ENCODE results near the gene MBNL1. TPM values are rescaled to one million over a fixed set of nuclear protein-coding genes. Genes with fewer than 3 reads are reported as not detected.
"Not testable (repeated sequence)": the region's sequence is repeated elsewhere in the genome, so short reads cannot be mapped to it uniquely, and the experiment has no call there.

MBNL1 gene
- total RNA-seq, 2 donors from 2014 or later = 149 to 191 TPM

GRCh38 chr3:152396867-152397266, 128.1 kb downstream of the MBNL1 start:
- no peak overlapping the region for H3K4me3 ChIP-seq
- intact Hi-C loops (cut with DNase I) = no loop called here
- H3K27me3 ChIP-seq = no peaks in the 10 kb centered on the region
- DNase-seq = no peak
- H3K4me1 ChIP-seq = no peaks in the 10 kb centered on the region
- H3K27ac ChIP-seq = no peak overlapping the region
- H3K9ac ChIP-seq (ENCODE audit: low read depth in 2 of 2, low read length in 2 of 2) = no peak overlapping the region
- TF ChIP-seq CTCF (IDR thresholded peaks at IDR 0.05) = no peak
- no peaks in the 10 kb centered on the region for H3K36me3 ChIP-seq
- H3K9me3 ChIP-seq = no peaks in the 10 kb centered on the region

DNA sequence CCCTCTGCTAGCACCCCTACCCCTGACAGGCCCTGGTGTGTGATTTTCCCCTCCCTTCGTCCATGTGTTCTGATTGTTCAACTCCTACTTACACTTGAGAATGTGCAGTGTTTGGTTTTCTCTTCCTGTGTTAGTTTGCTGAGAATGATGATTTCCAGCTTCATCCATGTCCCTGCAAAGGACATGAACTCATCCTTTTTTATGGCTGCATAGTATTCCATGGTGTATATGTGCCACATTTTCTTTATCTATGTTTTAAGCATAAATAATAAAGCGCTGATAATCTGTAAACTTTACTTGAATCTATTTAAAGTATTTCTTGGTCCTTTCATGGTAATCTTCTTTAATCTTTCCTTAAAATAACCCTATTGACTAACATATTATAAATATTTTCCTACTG, 128.6 kb downstream of the MBNL1 start:
- H3K4me3 ChIP-seq; H3K27me3 ChIP-seq; H3K27ac ChIP-seq; H3K36me3 ChIP-seq; intact Hi-C loops (cut with DNase I); DNase-seq; H3K9ac ChIP-seq (ENCODE audit: low read depth in 2 of 2, low read length in 2 of 2); H3K4me1 ChIP-seq; H3K9me3 ChIP-seq: not testable (repeated sequence)

DNA sequence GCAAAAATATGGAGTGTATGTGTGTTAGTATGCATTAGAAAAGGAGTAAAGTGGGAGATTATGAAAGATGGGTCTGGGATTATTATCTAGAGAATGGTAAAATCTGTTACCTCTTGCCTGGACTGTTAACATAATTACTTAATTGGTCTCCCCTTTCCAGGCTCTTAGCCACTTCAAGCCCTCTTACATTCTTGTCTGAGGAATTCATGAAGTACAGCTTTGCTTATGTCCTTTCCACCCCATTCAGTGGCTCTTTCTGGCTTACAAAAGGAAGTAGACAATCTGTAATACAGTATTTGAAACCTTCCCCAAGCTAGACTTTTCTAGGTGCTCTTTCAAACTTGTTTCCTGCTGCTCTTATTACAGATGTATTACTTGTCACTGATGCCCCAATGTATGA, 129.8 kb downstream of the MBNL1 start:
- intact Hi-C loops (cut with DNase I) = no loop called here

GRCh38 chr3:152399374-152399773, 130.6 kb downstream of the MBNL1 start:
- H3K9ac ChIP-seq (ENCODE audit: low read depth in 2 of 2, low read length in 2 of 2) = no peak overlapping the region
- H3K4me1 ChIP-seq = no peaks in the 10 kb centered on the region
- no peak for TF ChIP-seq CTCF (IDR thresholded peaks at IDR 0.05)
- intact Hi-C loops (cut with DNase I) = no loop called here
- no peaks in the 10 kb centered on the region for H3K27me3 ChIP-seq
- H3K27ac ChIP-seq = no peak overlapping the region
- no peak overlapping the region for H3K4me3 ChIP-seq
- no peak for DNase-seq
- no peaks in the 10 kb centered on the region for H3K9me3 ChIP-seq
- no peaks in the 10 kb centered on the region for H3K36me3 ChIP-seq

More for the DNA sequence above, 129.8 kb downstream of the MBNL1 start:
- H3K27ac ChIP-seq = no peak overlapping the region
- DNase-seq = no peak
- H3K4me3 ChIP-seq = no peak overlapping the region
- H3K27me3 ChIP-seq = no peaks in the 10 kb centered on the region
- H3K9me3 ChIP-seq = no peaks in the 10 kb centered on the region
- no peak overlapping the region for H3K9ac ChIP-seq (ENCODE audit: low read depth in 2 of 2, low read length in 2 of 2)
- no peaks in the 10 kb centered on the region for H3K36me3 ChIP-seq
- no peaks in the 10 kb centered on the region for H3K4me1 ChIP-seq
- TF ChIP-seq CTCF (IDR thresholded peaks at IDR 0.05) = no peak

DNA sequence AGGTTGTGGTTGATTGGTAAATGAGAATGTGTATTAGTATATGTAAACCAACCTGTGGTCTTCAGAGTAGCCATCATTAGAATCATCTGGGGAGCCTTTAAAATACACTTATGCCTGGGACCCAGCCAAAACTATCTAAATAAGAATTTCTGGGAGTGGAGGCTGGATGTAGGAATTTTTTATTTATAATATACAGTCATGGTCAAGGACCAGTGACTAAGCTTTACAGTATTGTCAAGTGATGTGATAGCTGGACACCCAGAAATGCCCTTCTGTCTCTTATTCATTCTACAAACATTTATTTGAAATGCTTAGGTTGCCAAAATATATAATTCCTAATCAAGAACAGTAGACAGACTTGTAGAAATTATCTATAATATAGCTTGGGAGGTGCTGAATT, 132.2 kb downstream of the MBNL1 start:
- no peaks in the 10 kb centered on the region for H3K4me1 ChIP-seq
- no peak for TF ChIP-seq CTCF (IDR thresholded peaks at IDR 0.05)
- no peak overlapping the region for H3K27ac ChIP-seq
- H3K9ac ChIP-seq (ENCODE audit: low read depth in 2 of 2, low read length in 2 of 2) = no peak overlapping the region
- no peak overlapping the region for H3K4me3 ChIP-seq
- H3K36me3 ChIP-seq = no peaks in the 10 kb centered on the region
- intact Hi-C loops (cut with DNase I) = no loop called here
- no peaks in the 10 kb centered on the region for H3K9me3 ChIP-seq
- no peak for DNase-seq
- no peaks in the 10 kb centered on the region for H3K27me3 ChIP-seq

- no peak for DNase-seq
- H3K4me3 ChIP-seq = no peak overlapping the region
- intact Hi-C loops (cut with DNase I) = no loop called here
- H3K27me3 ChIP-seq = no peaks in the 10 kb centered on the region
- no peak for TF ChIP-seq CTCF (IDR thresholded peaks at IDR 0.05)
- no peak overlapping the region for H3K27ac ChIP-seq
- H3K36me3 ChIP-seq = no peaks in the 10 kb centered on the region
- H3K4me1 ChIP-seq = no peaks in the 10 kb centered on the region
- no peaks in the 10 kb centered on the region for H3K9me3 ChIP-seq
- no peak overlapping the region for H3K9ac ChIP-seq (ENCODE audit: low read depth in 2 of 2, low read length in 2 of 2)
Measured at GRCh38 chr3:152402695-152403451, 134.1 kb downstream of the MBNL1 start.
